ENCODE measurements around the gene MLANA. TPM values are rescaled to one million over a fixed set of nuclear protein-coding genes. Genes with fewer than 3 reads are reported as not detected.

MLANA gene
- total RNA-seq, 4 donors from 2014 or later = not detected

GRCh38 chr9:5950261-5950660, 59.6 kb downstream of the MLANA start:
- TF ChIP-seq POLR2A (IDR thresholded peaks at IDR 0.05) (no peak), POLR2AphosphoS5 (IDR thresholded peaks at IDR 0.05) (no peak), EP300 (IDR thresholded peaks at IDR 0.05) (no peak)
- TF ChIP-seq, protein P1, sequence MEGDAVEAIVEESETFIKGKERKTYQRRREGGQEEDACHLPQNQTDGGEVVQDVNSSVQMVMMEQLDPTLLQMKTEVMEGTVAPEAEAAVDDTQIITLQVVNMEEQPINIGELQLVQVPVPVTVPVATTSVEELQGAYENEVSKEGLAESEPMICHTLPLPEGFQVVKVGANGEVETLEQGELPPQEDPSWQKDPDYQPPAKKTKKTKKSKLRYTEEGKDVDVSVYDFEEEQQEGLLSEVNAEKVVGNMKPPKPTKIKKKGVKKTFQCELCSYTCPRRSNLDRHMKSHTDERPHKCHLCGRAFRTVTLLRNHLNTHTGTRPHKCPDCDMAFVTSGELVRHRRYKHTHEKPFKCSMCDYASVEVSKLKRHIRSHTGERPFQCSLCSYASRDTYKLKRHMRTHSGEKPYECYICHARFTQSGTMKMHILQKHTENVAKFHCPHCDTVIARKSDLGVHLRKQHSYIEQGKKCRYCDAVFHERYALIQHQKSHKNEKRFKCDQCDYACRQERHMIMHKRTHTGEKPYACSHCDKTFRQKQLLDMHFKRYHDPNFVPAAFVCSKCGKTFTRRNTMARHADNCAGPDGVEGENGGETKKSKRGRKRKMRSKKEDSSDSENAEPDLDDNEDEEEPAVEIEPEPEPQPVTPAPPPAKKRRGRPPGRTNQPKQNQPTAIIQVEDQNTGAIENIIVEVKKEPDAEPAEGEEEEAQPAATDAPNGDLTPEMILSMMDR (IDR thresholded peaks at IDR 0.05) = no peak
- no peaks in the 10 kb centered on the region for H3K27me3 ChIP-seq
- H3K36me3 ChIP-seq = no peaks in the 10 kb centered on the region
- ATAC-seq = no peak
- WGBS, 2 donors (ENCODE audit: low coverage in 1 of 2) = 79 to 100% methylated on average over 1 of the region's 1 CpG
- no peak overlapping the region for H3K4me3 ChIP-seq
- H3K27ac ChIP-seq = no peak overlapping the region
- H3K4me1 ChIP-seq = peaks cover 0 to 20% (median 0%) of the 10 kb centered on the region in 3 donors
- H3K9me3 ChIP-seq = no peaks in the 10 kb centered on the region

- H3K36me3 ChIP-seq = no peaks in the 10 kb centered on the region
- H3K4me1 ChIP-seq = peaks cover 0 to 20% (median 0%) of the 10 kb centered on the region in 3 donors
- 63 to 92% methylated on average over 4 of the region's 4 CpGs for WGBS, 2 donors (ENCODE audit: low coverage in 1 of 2)
- TF ChIP-seq POLR2AphosphoS5 (IDR thresholded peaks at IDR 0.05) (no peak), POLR2A (IDR thresholded peaks at IDR 0.05) (no peak), EP300 (IDR thresholded peaks at IDR 0.05) (no peak)
- TF ChIP-seq, protein P1 (IDR thresholded peaks at IDR 0.05) = no peak
- H3K9me3 ChIP-seq = no peaks in the 10 kb centered on the region
- no peak overlapping the region for H3K27ac ChIP-seq
- ATAC-seq = no peak
- H3K27me3 ChIP-seq = no peaks in the 10 kb centered on the region
- no peak overlapping the region for H3K4me3 ChIP-seq
Observed at GRCh38 chr9:5951686-5952211, 61.1 kb downstream of the MLANA start.

DNA sequence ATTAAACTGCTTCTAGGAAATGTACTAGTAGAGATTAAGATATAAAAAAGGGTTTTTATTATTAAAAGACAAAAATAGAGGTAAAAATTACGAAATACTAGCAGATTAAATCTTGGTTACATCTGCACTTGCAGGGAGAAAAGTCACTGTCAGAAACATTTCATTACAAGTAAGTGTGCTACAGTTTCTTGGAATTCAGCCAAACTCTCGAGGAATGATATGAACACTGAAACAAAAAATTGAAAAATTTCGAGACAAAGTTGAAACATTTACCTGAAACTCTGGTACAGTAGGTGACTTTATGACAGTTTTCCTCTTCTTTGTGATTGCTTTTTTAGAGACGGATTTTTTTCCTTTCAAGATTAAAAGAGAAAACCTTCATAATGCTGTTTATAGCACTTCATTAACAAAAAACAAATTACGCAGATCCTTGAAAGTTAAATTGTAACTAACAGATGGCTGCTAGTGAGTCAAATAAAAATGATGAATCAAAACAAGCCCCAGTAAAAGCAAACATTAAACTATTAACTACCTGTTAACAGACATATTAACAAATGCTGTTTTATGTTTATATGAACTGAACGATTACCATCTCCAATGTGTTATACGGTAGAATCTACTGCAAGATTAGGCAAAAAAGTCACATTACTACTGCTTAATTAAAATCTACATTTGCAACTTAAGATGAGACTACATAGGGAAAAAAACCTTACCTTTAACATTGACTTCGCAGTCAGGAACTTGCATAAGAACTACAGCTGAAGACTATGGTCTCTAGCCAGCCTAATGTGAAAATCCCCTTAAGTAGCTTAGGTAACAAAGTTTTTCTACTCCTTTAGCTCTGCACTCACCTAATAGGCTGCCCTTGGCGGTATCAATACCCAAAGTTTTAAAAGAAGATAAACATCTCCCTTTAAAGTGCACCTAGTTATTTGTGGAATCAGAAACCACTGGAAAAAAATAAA, 63.3 kb downstream of the MLANA start:
- WGBS, 2 donors (ENCODE audit: low coverage in 1 of 2) = 35 to 57% methylated on average over 9 of the region's 9 CpGs
- no peak overlapping the region for H3K27ac ChIP-seq
- no peak for TF ChIP-seq POLR2A (IDR thresholded peaks at IDR 0.05)
- no peak for TF ChIP-seq POLR2AphosphoS5 (IDR thresholded peaks at IDR 0.05)
- TF ChIP-seq, protein P1 (IDR thresholded peaks at IDR 0.05) = no peak
- TF ChIP-seq EP300 (IDR thresholded peaks at IDR 0.05) = no peak
- H3K27me3 ChIP-seq = no peaks in the 10 kb centered on the region
- H3K4me3 ChIP-seq = no peak overlapping the region
- no peaks in the 10 kb centered on the region for H3K9me3 ChIP-seq
- H3K4me1 ChIP-seq = peaks cover 0 to 20% (median 0%) of the 10 kb centered on the region in 3 donors
- ATAC-seq = no peak
- no peaks in the 10 kb centered on the region for H3K36me3 ChIP-seq

- TF ChIP-seq, protein P1 (IDR thresholded peaks at IDR 0.05) = no peak
- TF ChIP-seq POLR2AphosphoS5 (IDR thresholded peaks at IDR 0.05) = no peak
- Histone ChIP-seq H3K4me3 (no peak overlapping the region), H3K27me3 (no peaks in the 10 kb centered on the region), H3K9me3 (no peaks in the 10 kb centered on the region), H3K4me1 (peaks cover 0 to 12% (median 0%) of the 10 kb centered on the region in 3 donors), H3K36me3 (no peaks in the 10 kb centered on the region), H3K27ac (no peak overlapping the region)
- WGBS, 2 donors (ENCODE audit: low coverage in 1 of 2) = 100% methylated on average over 1 of the region's 1 CpG
- no peak for ATAC-seq
Observed at GRCh38 chr9:5957166-5957565, 66.5 kb downstream of the MLANA start.

All from gastroesophageal sphincter (tissue), 4 donors.